T47D (cell line): ENCODE measurements around the gene HDAC8.

Experiments used
- DNase-seq, 2 experiments: peaks; one replicate each; pipeline versions ENCODE4 v3.0.0 to v3.0.0-alpha.2; 2011 to 2012; ENCODE audit warnings: low read depth in 1 of 2, low spot score in 1 of 2
- JUND ChIP-seq: IDR thresholded peaks from 2 replicates; pipeline ENCODE4 v1.6.1; 2012; ENCODE audit warnings: low read depth
- in situ Hi-C: cut with HindIII; loops from 2 replicates; pipeline ENCODE4 v1.10.0; 2016; ENCODE audit warnings: low sequenced_read_pairs, low pct_unique_long_range_greater_than_20kb

Gene HDAC8

GRCh38 chrX:72402614-72403013 is 170.0 kb downstream of the HDAC8 start:
- in situ Hi-C loops = no loop called here
- TF ChIP-seq JUND = no peak

GRCh38 chrX:72399816-72400215 is 172.8 kb downstream of the HDAC8 start:
- in situ Hi-C loops = no loop called here
- TF ChIP-seq JUND = no peak
- no peak for DNase-seq

More at GRCh38 chrX:72402614-72403013, 170.0 kb downstream of the HDAC8 start:
- DNase-seq = no peak

- no peak for DNase-seq
- no peak for TF ChIP-seq JUND
- in situ Hi-C loops = no loop called here
These were observed 176.5 kb downstream of the HDAC8 start for GRCh38 chrX:72396117-72396516.

- no peak for DNase-seq
- TF ChIP-seq JUND = no peak
- in situ Hi-C loops = no loop called here
These were observed 177.4 kb downstream of the HDAC8 start for GRCh38 chrX:72395237-72395636.

- in situ Hi-C loops = no loop called here
- no peak for DNase-seq
- no peak for TF ChIP-seq JUND
These were observed 178.0 kb downstream of the HDAC8 start for GRCh38 chrX:72394518-72395170.

GRCh38 chrX:72393836-72394517 is 178.7 kb downstream of the HDAC8 start:
- in situ Hi-C loops = no loop called here
- no peak for DNase-seq
- TF ChIP-seq JUND = no peak

GRCh38 chrX:72392816-72393800 is 179.5 kb downstream of the HDAC8 start:
- no peak for DNase-seq
- in situ Hi-C loops = no loop called here
- no peak for TF ChIP-seq JUND

- TF ChIP-seq JUND = no peak
- in situ Hi-C loops = no loop called here
- DNase-seq = no peak
These were observed 180.6 kb downstream of the HDAC8 start for GRCh38 chrX:72392042-72392441.

- in situ Hi-C loops = no loop called here
- DNase-seq = no peak
- TF ChIP-seq JUND = no peak
These were observed 185.4 kb downstream of the HDAC8 start for GRCh38 chrX:72387247-72387646.

GRCh38 chrX:72382202-72382595 is 190.4 kb downstream of the HDAC8 start:
- in situ Hi-C loops = no loop called here
- no peak for TF ChIP-seq JUND
- peak in 1 of 2 experiments; percentile 1 for DNase-seq

- DNase-seq = peak; percentile 1 to 92
- TF ChIP-seq JUND = no peak
- in situ Hi-C loops = no loop called here
These were observed 191.0 kb downstream of the HDAC8 start for GRCh38 chrX:72381439-72382201.

- DNase-seq = no peak
- in situ Hi-C loops = no loop called here
- no peak for TF ChIP-seq JUND
These were observed 196.5 kb downstream of the HDAC8 start for GRCh38 chrX:72376124-72376523.

- no peak for DNase-seq
- in situ Hi-C loops = no loop called here
- TF ChIP-seq JUND = no peak
These were observed 199.5 kb downstream of the HDAC8 start for GRCh38 chrX:72373136-72373535.
